Astrocyte of the spinal cord (primary cell): ENCODE results near the gene OSBP.
"Not testable (repeated sequence)": the region's sequence is repeated elsewhere in the genome, so short reads cannot be mapped to it uniquely, and the experiment has no call there.

Experiments used
- DNase-seq: peaks from one replicate; pipeline ENCODE4 v3.0.0; 2011; ENCODE audit warnings: low read depth, low spot score
- H3K4me3 ChIP-seq: 2 replicates; pipeline ENCODE4 v1.5.1; 2011; ENCODE audit warnings: low read depth, mild to moderate bottlenecking, low read length, moderate library complexity
- in situ Hi-C: cut with HindIII; loops from 2 replicates; pipeline ENCODE4 v1.10.0; 2017; ENCODE audit warnings: low sequenced_read_pairs
- TF ChIP-seq, protein P1 (sequence below): IDR thresholded peaks from 2 replicates; pipeline ENCODE4 v1.5.1; 2012; ENCODE audit warnings: low read depth, mild to moderate bottlenecking, low read length, inconsistent platforms

Gene OSBP

GRCh38 chr11:59644528-59644927, 29.0 kb upstream of the OSBP start:
- TF ChIP-seq, protein P1, sequence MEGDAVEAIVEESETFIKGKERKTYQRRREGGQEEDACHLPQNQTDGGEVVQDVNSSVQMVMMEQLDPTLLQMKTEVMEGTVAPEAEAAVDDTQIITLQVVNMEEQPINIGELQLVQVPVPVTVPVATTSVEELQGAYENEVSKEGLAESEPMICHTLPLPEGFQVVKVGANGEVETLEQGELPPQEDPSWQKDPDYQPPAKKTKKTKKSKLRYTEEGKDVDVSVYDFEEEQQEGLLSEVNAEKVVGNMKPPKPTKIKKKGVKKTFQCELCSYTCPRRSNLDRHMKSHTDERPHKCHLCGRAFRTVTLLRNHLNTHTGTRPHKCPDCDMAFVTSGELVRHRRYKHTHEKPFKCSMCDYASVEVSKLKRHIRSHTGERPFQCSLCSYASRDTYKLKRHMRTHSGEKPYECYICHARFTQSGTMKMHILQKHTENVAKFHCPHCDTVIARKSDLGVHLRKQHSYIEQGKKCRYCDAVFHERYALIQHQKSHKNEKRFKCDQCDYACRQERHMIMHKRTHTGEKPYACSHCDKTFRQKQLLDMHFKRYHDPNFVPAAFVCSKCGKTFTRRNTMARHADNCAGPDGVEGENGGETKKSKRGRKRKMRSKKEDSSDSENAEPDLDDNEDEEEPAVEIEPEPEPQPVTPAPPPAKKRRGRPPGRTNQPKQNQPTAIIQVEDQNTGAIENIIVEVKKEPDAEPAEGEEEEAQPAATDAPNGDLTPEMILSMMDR: no peak
- DNase-seq: no peak
- in situ Hi-C loops: no loop called here
- H3K4me3 ChIP-seq: no peak overlapping the region

DNA sequence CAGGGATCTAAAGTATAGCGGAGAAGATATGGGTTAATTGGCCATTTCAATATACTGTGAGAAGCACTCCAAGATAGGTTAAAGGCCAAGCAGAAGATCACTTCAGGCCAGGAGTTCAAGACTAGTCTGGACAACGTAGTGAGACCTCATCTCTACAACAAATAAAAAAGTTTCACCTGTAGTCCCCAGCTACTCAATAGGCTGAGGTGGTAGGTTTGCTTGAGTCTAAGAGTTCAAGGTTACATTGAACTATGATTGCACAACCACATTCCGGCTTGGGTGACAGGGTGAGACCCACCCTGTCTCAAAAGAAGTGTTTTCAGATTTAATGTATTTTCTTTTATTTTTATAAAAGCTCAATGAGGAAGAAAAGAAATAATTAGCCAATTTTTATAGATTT, 27.8 kb upstream of the OSBP start:
- in situ Hi-C loops: no loop called here
- no peak for DNase-seq
- TF ChIP-seq, protein P1: no peak
- no peak overlapping the region for H3K4me3 ChIP-seq

DNA sequence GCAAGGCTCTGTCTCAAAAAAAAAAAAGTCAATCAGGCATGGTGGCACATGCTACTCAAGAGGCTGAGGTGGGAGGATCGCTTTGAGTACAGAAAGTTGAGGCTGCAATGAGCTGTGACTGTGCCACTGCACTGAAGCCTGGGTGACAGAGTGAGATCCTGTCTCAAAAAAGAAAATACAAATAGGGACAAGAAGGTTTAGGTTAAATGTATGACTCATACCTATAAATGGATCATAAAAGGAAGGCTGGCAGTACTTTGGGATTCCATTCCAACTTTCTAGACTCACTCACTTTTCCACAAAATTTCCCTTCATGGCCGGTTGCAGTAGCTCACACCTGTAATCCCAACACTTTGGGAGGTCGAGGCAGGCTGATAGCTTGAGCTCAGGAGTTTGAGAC, 25.6 kb upstream of the OSBP start:
- no peak overlapping the region for H3K4me3 ChIP-seq
- TF ChIP-seq, protein P1: no peak
- DNase-seq: no peak
- in situ Hi-C loops: no loop called here

DNA sequence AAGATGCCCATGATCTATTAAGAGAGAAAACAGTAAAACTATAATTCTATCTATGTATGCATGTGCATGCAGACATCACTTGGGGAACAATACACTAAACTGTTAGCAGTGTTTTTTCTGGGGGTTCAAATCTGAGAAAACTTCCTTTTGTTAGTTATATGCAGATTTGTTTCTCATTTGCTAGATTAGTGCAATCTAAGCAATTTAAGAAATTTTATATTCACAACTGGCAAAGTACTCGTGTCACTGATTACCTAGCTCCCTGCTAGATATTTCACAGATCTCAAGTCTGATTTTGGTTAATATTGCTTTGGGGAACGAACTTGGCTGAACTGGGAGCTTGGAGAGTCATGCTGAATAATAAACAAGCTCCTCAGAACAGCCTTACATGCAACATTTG, 14.9 kb upstream of the OSBP start:
- TF ChIP-seq, protein P1: no peak
- in situ Hi-C loops: no loop called here
- H3K4me3 ChIP-seq: no peak overlapping the region
- no peak for DNase-seq

DNA sequence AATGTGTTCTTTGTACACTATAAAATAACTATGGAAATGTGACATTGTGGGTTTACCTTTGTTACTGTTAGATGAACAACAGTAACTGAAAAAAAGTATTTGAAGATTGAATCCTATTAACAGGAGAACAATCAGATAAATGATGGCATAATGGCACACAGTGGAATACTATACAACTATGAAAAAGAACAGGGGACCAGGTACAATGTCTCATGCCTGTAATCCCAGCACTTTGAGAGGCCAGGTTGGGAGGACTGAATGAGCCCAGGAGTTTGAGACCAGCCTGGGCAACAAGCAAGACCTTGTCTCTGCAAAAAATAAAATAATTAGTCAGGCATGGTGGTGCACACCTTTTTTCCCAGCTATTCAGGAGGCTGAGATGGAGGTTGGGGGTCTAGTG, 14.4 kb upstream of the OSBP start:
- no peak overlapping the region for H3K4me3 ChIP-seq
- no peak for DNase-seq
- in situ Hi-C loops: no loop called here
- TF ChIP-seq, protein P1: no peak

GRCh38 chr11:59626969-59627368, 11.4 kb upstream of the OSBP start:
- in situ Hi-C loops, DNase-seq, H3K4me3 ChIP-seq: not testable (repeated sequence)
- TF ChIP-seq, protein P1: peak; percentile 10

GRCh38 chr11:59625703-59626102, 10.1 kb upstream of the OSBP start:
- H3K4me3 ChIP-seq: no peak overlapping the region
- in situ Hi-C loops: no loop called here
- TF ChIP-seq, protein P1: no peak
- DNase-seq: no peak
